Testis (tissue), 2 donors: Measurements from ENCODE around the gene ASB1.
"Not testable (repeated sequence)": the region's sequence is repeated elsewhere in the genome, so short reads cannot be mapped to it uniquely, and the experiment has no call there.

ENCODE experiments used
- CTCF ChIP-seq, 3 experiments: fragments of 450-650 bp in 2 of 3; fragments of 200-600 bp in 1 of 3; sonication (generic) in 1 of 3; IDR thresholded peaks; one replicate each; pipeline ENCODE4 v1.5.1; 2016 to 2019; ENCODE audit warnings: antibody characterized with exemption in 3 of 3, mild to moderate bottlenecking in 2 of 3, moderate library complexity in 1 of 3
- POLR2A ChIP-seq: fragments of 450-650 bp; IDR thresholded peaks from one replicate; pipeline ENCODE4 v1.6.1; 2017; ENCODE audit warnings: antibody characterized with exemption, mild to moderate bottlenecking, moderate library complexity

GRCh38 chr2:238442257-238442656 lies 15.5 kb downstream of the ASB1 start:
- TF ChIP-seq CTCF (IDR thresholded peaks at IDR 0.05); POLR2A: not testable (repeated sequence)
